ENCODE measurements around the gene PCNX2.

DNA sequence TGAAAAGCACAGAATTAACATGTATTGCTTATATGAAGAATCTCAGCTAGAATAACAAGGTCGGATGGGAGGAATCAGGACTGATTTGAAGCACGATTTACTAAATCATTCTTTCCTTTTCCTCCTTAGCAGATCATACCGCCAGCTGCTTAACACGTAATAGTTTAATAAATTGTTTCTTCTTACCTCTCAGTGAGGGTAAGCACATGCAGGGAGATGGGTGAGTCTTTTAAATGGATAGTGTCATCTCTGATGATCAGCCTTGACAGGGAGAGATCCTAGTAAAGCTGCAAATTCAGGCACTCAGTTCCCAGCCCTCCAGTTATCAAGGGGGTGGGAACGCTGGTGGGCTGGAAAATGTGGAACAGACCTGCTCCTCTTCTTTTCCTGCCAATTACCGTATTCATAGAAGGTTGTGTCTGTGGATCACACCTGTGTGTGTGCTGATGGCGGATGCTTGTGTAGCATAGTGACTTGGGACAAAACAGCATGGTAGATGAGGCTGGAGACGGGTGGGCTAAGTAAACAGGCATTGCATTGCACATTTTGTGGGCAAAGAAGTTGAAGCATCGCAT is 314.5 kb downstream of the PCNX2 start:
- TF ChIP-seq CTCF (IDR thresholded peaks at IDR 0.05), result no peak
- no peak for TF ChIP-seq POLR2A (IDR thresholded peaks at IDR 0.05)

Data from esophagus squamous epithelium (tissue), 4 donors.